K562 (cell line): Measurements from ENCODE around the gene BFSP1.

Source experiments
- CREB1 ChIP-seq, 2 experiments: sonication (generic) in 1 of 2; formaldehyde crosslinking in 1 of 2; IDR thresholded peaks; 2 replicates each; pipeline versions ENCODE4 v1.6.1 to v1.8.0; 2012 to 2022; ENCODE audit warnings: inconsistent platforms in 1 of 2, mild to moderate bottlenecking in 1 of 2, missing genetic modification reagents in 1 of 2, moderate library complexity in 1 of 2
- E2F6 ChIP-seq, 2 experiments: IDR thresholded peaks; 2 replicates each; pipeline ENCODE4 v1.6.1; 2011; ENCODE audit warnings: borderline replicate concordance in 1 of 2, control low read depth in 1 of 2, low read depth in 1 of 2, low read length in 1 of 2, mild to moderate bottlenecking in 1 of 2, mixed read lengths in 1 of 2, moderate library complexity in 1 of 2; ENCODE audit not compliant: insufficient read depth in 1 of 2, insufficient read length in 1 of 2, poor library complexity in 1 of 2, severe bottlenecking in 1 of 2; ENCODE audit errors: extremely low read depth in 1 of 2
- GATA2 ChIP-seq: sonication (generic); formaldehyde crosslinking; IDR thresholded peaks from 2 replicates; pipeline ENCODE4 v1.4.0; 2020; ENCODE audit warnings: mild to moderate bottlenecking, missing genetic modification reagents
- HIVEP1 ChIP-seq: fragments of 250-450 bp; sonication (Bioruptor Pico); IDR thresholded peaks from 2 replicates; pipeline ENCODE4 v1.4.0; 2020; ENCODE audit warnings: mild to moderate bottlenecking
- ILK ChIP-seq: fragments of 450-650 bp; IDR thresholded peaks from 2 replicates; pipeline ENCODE4 v1.6.1; 2016; ENCODE audit warnings: missing genetic modification characterization, low read depth, mild to moderate bottlenecking, missing compliant biosample characterization, moderate library complexity, borderline replicate concordance
- MLX ChIP-seq, 2 experiments: fragments of 450-650 bp in 1 of 2; sonication (generic) in 1 of 2; formaldehyde crosslinking; conservative IDR thresholded peaks; 2 replicates each; pipeline versions ENCODE4 v1.4.0 to v1.8.1; 2020 to 2022; ENCODE audit warnings: mild to moderate bottlenecking in 1 of 2, missing genetic modification reagents in 1 of 2
- NCOA1 ChIP-seq: fragments of 450-650 bp; IDR thresholded peaks from 2 replicates; pipeline ENCODE4 v1.6.1; 2016; ENCODE audit warnings: low read depth
- PATZ1 ChIP-seq: fragments of 250-450 bp; sonication (Bioruptor Pico); IDR thresholded peaks from 2 replicates; pipeline ENCODE4 v1.5.0; 2020; ENCODE audit warnings: mild to moderate bottlenecking, borderline replicate concordance
- TAF1 ChIP-seq: IDR thresholded peaks from 2 replicates; pipeline ENCODE4 v1.6.1; 2011; ENCODE audit warnings: mild to moderate bottlenecking, low read length, moderate library complexity; ENCODE audit not compliant: insufficient read depth, control insufficient read depth, severe bottlenecking; ENCODE audit errors: extremely low read depth
- TEAD2 ChIP-seq: fragments of 450-650 bp; IDR thresholded peaks from 2 replicates; pipeline ENCODE4 v1.6.1; 2016; ENCODE audit warnings: missing genetic modification characterization, control low read depth, missing compliant biosample characterization
- USF1 ChIP-seq: sonication (generic); formaldehyde crosslinking; IDR thresholded peaks from 2 replicates; pipeline ENCODE4 v1.9.0; 2022; ENCODE audit warnings: mild to moderate bottlenecking, missing genetic modification reagents
- ZFX ChIP-seq: sonication (generic); formaldehyde crosslinking; IDR thresholded peaks from 2 replicates; pipeline ENCODE4 v1.8.0; 2022; ENCODE audit warnings: mild to moderate bottlenecking, missing genetic modification reagents, moderate library complexity
- ZKSCAN1 ChIP-seq: fragments of 150-350 bp; IDR thresholded peaks from 2 replicates; pipeline ENCODE4 v1.6.1; 2016; ENCODE audit warnings: low read depth, low read length
- ZNF197 ChIP-seq: fragments of 200-800 bp; sonication (Bioruptor generic); IDR thresholded peaks from 2 replicates; pipeline ENCODE4 v1.6.1; 2016; ENCODE audit warnings: low read depth, missing genetic modification characterization, missing compliant biosample characterization

- no peak for TF ChIP-seq PATZ1 (CRISPR knock-in tag)
- no peak for TF ChIP-seq ZKSCAN1
- no peak for TF ChIP-seq ILK
- TF ChIP-seq GATA2 (CRISPR knock-in tag), result no peak
- no peak for TF ChIP-seq MLX (CRISPR knock-in tag; conservative IDR thresholded peaks at IDR 0.05)
- TF ChIP-seq TAF1, result no peak
- no peak for TF ChIP-seq NCOA1
- TF ChIP-seq TEAD2 (tag), result no peak
- TF ChIP-seq ZFX (CRISPR knock-in tag), result no peak
- TF ChIP-seq E2F6 (IDR thresholded peaks at IDR 0.05; ENCODE audit: borderline replicate concordance in 1 of 2, extremely low read depth in 1 of 2, insufficient read depth in 1 of 2, insufficient read length in 1 of 2, low read depth in 1 of 2, low read length in 1 of 2, poor library complexity in 1 of 2, severe bottlenecking in 1 of 2), result no peak
- TF ChIP-seq USF1, result no peak
- no peak for TF ChIP-seq CREB1 (IDR thresholded peaks at IDR 0.05)
- no peak for TF ChIP-seq CREB1 (CRISPR knock-in tag; IDR thresholded peaks at IDR 0.05)
- TF ChIP-seq ZNF197 (CRISPR knock-in tag), result no peak
- TF ChIP-seq HIVEP1 (CRISPR knock-in tag), result no peak
These were observed 22.4 kb downstream of the BFSP1 start for GRCh38 chr20:17508756-17509155.
